Measurements from ENCODE around the gene FOXD3.

Gene FOXD3

GRCh38 chr1:63362578-63362977 is 40.2 kb downstream of the FOXD3 start:
- no peak for DNase-seq

- DNase-seq = no peak
Observed at GRCh38 chr1:63363014-63363413, 40.6 kb downstream of the FOXD3 start.

- DNase-seq = no peak
Observed at GRCh38 chr1:63366908-63367214, 44.5 kb downstream of the FOXD3 start.

- peak; percentile 95 for DNase-seq
Observed at GRCh38 chr1:63367215-63368103, 45.1 kb downstream of the FOXD3 start, which contains the start of gene ALG6. TSS of gene ALG6 (plus strand) at chr1:63367627. CDS start at chr1:63370978, 3,351 bp downstream.

DNA sequence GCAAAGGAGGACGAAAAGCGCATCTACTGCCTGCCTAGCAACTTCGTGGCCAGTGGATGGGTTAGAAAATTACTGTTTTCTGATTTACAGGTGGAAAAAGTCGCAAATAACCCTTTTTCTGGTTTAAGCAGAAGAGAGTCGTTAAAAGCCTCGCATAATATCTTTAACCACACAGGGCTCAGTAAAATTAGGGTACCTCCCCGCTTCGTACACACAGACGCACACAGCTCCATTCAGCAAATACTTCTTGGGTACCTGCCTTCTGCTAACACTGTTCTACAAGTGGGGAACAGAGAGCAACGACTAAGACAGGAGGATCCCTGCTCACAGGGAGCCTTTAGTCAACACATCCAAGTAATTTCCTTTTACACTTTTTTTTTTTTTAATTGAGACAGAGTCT is 45.8 kb downstream of the FOXD3 start:
- DNase-seq = no peak
